ENCODE data around the gene FAM217A.
A peak's percentile ranks its signal among the peaks of the same experiment; 100 is the strongest.
"Not testable (repeated sequence)": the region's sequence is repeated elsewhere in the genome, so short reads cannot be mapped to it uniquely, and the experiment has no call there.

FAM217A gene, protein sequence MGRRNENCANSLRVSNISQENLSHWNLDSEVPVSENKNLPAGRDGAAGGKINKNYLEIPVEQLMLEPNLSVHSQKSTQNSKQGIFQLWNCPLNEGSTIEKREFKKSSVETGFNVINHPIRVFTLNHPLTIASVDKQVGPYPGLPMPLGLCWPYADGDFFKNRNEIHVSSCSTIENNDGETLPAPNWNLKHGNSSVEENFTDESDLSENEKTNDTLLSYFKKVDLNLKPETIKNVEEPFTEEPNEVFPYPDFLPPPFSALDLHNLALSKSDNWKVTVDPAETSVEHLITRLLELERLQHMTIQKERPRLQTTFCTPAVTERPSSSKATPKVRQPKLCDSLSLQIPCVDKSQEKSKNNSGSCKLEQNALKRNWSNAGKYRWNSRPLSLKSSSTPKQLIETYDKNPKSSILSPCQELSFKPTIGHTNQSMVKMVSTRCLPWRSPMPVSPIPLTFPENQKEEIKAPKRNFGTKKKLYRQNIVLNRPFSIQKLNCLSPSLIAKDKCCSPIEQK

GRCh38 chr6:4078691-4079471 lies at the start of gene FAM217A:
FAM217A (minus strand) TSS chr6:4079137; CDS start chr6:4077414, 1,723 bp downstream.
- DNase-seq, result no peak

DNA sequence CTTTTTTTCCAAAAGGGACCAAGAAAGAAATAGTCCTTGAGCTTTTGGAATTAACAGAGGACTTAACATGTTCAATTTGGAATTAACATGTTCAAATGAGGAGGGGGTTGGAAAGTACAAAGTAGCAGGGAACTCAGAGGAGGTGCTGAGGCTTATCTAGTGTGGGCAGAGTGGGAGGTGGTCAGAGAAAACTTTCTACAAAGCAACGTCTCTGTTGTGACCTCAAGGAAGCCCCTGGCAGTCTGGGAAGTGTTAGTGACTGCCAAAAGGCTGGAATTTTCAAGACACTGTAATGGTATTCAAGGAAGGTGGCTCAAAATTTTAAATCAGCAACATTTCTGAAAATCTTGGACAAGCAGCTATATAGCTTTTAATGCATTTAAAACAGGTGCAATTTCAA lies 49.1 kb upstream of the FAM217A start:
- DNase-seq, result no peak

GRCh38 chr6:4125933-4126864 lies 47.3 kb upstream of the FAM217A start:
- no peak for DNase-seq

- DNase-seq, result no peak
Observed at GRCh38 chr6:4125500-4125899, 46.6 kb upstream of the FAM217A start.

- DNase-seq, result no peak
Observed at GRCh38 chr6:4124351-4124750, 45.4 kb upstream of the FAM217A start.

DNA sequence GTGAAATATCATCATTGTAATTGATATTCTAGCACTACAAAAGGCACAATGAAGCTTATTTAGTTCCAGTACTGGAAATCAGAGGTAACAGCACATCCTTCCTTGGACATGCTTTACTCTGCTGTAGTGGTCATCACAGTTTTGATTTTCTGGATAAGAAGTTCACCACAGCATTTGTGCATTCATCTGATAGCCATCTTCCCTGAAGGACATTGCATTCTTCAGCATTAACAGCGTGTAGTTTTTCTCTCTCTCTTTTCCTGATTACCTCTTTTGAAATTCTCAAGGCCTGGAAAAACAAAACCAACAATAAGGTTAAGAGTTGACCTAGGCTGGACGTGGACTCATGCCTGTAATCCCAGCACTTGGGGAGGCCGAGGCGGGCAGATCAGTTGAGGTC lies 36.8 kb upstream of the FAM217A start:
- no peak for DNase-seq

GRCh38 chr6:4114123-4114522 lies 35.2 kb upstream of the FAM217A start:
- DNase-seq, result no peak

GRCh38 chr6:4113649-4114048 lies 34.7 kb upstream of the FAM217A start:
- DNase-seq, result no peak

GRCh38 chr6:4112366-4112765 lies 33.4 kb upstream of the FAM217A start:
- DNase-seq, result no peak

GRCh38 chr6:4109363-4109815 lies 30.5 kb upstream of the FAM217A start:
- DNase-seq, result not testable (repeated sequence)

DNA sequence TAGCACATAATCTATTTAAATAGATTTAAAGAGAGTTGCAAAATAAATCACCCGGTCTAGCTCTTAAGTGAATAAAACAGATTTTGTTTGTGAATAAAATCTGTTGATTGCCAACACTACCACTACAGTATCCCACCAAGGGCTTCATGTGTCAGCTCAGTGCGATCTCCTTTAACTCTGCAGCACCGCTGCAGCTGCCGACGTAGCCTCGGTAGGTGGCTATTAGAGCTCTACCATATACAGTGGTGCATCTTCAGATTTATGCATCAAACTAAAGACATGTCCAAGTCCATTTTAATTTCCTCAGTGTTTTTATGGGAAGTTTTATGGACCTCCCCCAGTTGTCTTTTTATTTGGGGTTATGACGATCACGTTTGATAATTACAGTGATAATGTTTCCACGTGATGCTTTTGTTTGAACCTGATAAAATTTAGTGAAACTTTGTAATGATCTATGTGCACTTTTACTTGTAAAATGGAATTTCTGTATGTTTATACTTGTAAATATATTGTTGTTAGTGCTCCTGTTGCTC lies 29.7 kb upstream of the FAM217A start:
- no peak for DNase-seq

DNA sequence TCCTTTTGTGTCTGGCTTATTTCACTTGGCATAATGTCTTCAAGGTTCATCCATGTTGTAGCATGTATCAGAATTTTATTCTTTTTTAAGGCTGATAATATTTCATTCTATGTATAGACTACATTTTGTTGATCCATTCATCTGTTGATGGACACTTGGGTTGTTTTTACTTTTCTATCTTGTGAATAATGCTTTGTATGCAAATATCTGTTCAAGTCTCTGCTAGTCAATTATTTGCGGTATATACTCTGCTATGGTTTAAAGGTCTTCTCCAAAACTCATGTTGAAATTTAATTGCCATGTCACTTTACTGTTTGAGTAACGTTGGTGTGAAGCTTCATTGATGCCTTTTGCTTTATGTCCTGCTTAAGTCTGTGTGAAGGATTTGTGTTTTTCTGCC lies 28.9 kb upstream of the FAM217A start:
- no peak for DNase-seq

GRCh38 chr6:4105980-4106536 lies 27.1 kb upstream of the FAM217A start:
- DNase-seq, result no peak

GRCh38 chr6:4103929-4104328 lies 25.0 kb upstream of the FAM217A start:
- DNase-seq, result no peak

DNA sequence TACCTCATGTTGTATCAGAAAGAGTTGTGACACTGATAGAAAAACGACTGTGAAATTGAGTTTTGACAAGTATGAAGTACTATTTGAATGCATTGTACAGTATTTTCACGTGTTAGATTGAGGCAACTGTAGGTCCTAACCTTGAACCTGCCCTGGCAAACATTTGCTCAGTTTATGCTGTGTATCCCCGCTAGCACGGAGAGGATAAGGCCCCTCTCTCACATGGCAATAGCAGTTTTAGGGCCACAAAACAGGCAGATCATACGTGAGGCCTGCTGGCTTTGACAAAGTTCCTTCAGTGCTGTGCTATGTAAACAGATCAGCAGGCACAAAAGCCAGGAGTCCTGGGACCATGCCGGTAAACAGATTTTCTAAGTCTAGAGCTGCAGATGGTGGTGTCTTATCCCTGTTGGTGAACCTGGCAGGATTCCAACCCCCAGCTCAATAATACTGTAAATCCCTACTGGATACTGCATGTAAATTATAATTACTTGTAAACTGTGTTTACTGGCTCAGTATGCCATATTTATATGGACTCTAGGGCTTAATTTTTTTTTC lies 23.8 kb upstream of the FAM217A start:
- peak; percentile 86 for DNase-seq

- no peak for DNase-seq
Observed at GRCh38 chr6:4101298-4101697, 22.4 kb upstream of the FAM217A start.

- DNase-seq, result no peak
Observed at GRCh38 chr6:4100655-4101054, 21.7 kb upstream of the FAM217A start.

- DNase-seq, result peak; percentile 18
Observed at GRCh38 chr6:4093288-4093687, 14.4 kb upstream of the FAM217A start.

GRCh38 chr6:4091941-4092340 lies 13.0 kb upstream of the FAM217A start:
- DNase-seq, result no peak

DNA sequence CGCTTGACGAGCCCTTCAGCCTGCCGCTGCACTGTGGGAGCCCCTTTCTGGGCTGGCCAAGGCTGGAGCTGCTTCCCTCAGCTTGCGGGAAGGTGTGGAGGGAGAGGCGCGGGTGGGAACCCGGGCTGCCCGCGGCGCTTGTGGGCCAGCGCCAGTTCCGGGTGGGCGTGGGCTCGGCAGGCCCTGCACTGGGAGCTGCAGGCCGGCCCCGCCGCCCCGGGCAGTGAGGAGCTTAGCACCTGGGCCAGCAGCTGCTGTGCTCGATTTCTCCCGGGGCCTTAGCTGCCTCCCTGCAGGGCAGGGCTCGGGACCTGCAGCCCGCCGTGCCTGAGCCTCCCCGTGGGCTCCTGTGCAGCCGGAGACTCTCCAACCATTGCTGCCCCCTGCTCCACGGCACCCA lies 11.1 kb upstream of the FAM217A start:
- not testable (repeated sequence) for DNase-seq

GRCh38 chr6:4088704-4089103 lies 9.8 kb upstream of the FAM217A start:
- no peak for DNase-seq

GRCh38 chr6:4085332-4085700 lies 6.4 kb upstream of the FAM217A start:
- DNase-seq, result no peak
